Mammary epithelial cell (primary cell): ENCODE data around the gene HOXC5.

Source experiments
- CTCF ChIP-seq, 2 donors: IDR thresholded peaks in 1 of 2; conservative IDR thresholded peaks in 1 of 2; 2 replicates each; pipeline ENCODE4 v1.5.1; 2011 to 2012; ENCODE audit warnings: inconsistent platforms in 2 of 2, low read length in 2 of 2, mild to moderate bottlenecking in 2 of 2, control low read depth in 1 of 2, low read depth in 1 of 2; ENCODE audit not compliant: insufficient read depth in 1 of 2; ENCODE audit errors: extremely low read depth in 1 of 2
- EZH2 ChIP-seq: IDR thresholded peaks from 2 replicates; pipeline ENCODE4 v1.6.1; 2012; ENCODE audit warnings: low read length, inconsistent platforms, borderline replicate concordance

- no peak for TF ChIP-seq CTCF (conservative IDR thresholded peaks at IDR 0.05 in 1 of 2, IDR thresholded peaks at IDR 0.05 in 1 of 2; ENCODE audit: extremely low read depth in 1 of 2, insufficient read depth in 1 of 2, low read depth in 1 of 2, low read length in 2 of 2)
- no peak for TF ChIP-seq EZH2
Observed at GRCh38 chr12:54006559-54007220, 26.2 kb upstream of the HOXC5 start.
